SK-N-SH treated with all-trans-retinoic acid at 6 μM for 48 hours (cell line): ENCODE results near the gene TMEM178B.

Experiments
- ARNTL ChIP-seq: fragments of 450-650 bp; formaldehyde crosslinking; IDR thresholded peaks from 2 replicates; pipeline ENCODE4 v1.5.0; 2020; ENCODE audit warnings: low read depth, mild to moderate bottlenecking, moderate library complexity, borderline replicate concordance
- ISL1 ChIP-seq: fragments of 250-450 bp; sonication (Bioruptor Pico); IDR thresholded peaks from 2 replicates; pipeline ENCODE4 v2.1.2; 2022; ENCODE audit warnings: mild to moderate bottlenecking, moderate library complexity
- RARB ChIP-seq: fragments of 250-450 bp; sonication (Bioruptor Pico); IDR thresholded peaks from 2 replicates; pipeline ENCODE4 v1.8.0; 2021; ENCODE audit warnings: mild to moderate bottlenecking, moderate library complexity
- ZFP30 ChIP-seq: fragments of 450-650 bp; formaldehyde crosslinking; IDR thresholded peaks from 2 replicates; pipeline ENCODE4 v1.5.0; 2022; ENCODE audit warnings: mild to moderate bottlenecking, moderate library complexity
- ZNF70 ChIP-seq: fragments of 450-650 bp; formaldehyde crosslinking; IDR thresholded peaks from 2 replicates; pipeline ENCODE4 v1.5.0; 2020; ENCODE audit warnings: mild to moderate bottlenecking, moderate library complexity
- ZNF8 ChIP-seq: fragments of 450-650 bp; formaldehyde crosslinking; IDR thresholded peaks from 2 replicates; pipeline ENCODE4 v1.5.0; 2020; ENCODE audit warnings: mild to moderate bottlenecking, moderate library complexity
- TF ChIP-seq, protein P1 (sequence below): fragments of 250-450 bp; sonication (Bioruptor Pico); IDR thresholded peaks from 2 replicates; pipeline ENCODE4 v1.8.0; 2020; ENCODE audit warnings: mild to moderate bottlenecking, moderate library complexity, borderline replicate concordance
- TF ChIP-seq, protein P2 (sequence below): fragments of 250-450 bp; sonication (Bioruptor Pico); IDR thresholded peaks from 2 replicates; pipeline ENCODE4 v1.5.1; 2020; ENCODE audit warnings: low read depth, mild to moderate bottlenecking, moderate library complexity

DNA sequence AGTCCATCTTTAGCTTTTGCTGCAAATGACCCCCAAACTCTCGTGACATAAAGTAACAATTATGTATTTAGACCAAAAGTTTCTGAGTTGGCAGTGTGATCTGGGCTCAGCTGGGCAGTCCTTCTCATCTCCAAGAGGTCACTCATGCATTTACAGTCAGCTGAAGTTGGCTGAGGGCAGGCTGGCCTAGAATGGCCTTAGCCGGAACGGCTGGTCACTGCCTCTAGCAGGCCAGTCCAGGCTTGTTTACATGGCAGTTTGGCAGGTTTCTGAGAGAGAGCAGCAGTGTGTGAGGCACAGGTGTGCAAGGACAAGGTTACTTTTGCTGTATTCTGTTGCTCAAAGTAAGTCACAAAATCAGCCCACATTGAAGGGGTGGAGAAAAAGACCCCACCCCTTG, 277.3 kb downstream of the TMEM178B start:
- TF ChIP-seq, protein P1, sequence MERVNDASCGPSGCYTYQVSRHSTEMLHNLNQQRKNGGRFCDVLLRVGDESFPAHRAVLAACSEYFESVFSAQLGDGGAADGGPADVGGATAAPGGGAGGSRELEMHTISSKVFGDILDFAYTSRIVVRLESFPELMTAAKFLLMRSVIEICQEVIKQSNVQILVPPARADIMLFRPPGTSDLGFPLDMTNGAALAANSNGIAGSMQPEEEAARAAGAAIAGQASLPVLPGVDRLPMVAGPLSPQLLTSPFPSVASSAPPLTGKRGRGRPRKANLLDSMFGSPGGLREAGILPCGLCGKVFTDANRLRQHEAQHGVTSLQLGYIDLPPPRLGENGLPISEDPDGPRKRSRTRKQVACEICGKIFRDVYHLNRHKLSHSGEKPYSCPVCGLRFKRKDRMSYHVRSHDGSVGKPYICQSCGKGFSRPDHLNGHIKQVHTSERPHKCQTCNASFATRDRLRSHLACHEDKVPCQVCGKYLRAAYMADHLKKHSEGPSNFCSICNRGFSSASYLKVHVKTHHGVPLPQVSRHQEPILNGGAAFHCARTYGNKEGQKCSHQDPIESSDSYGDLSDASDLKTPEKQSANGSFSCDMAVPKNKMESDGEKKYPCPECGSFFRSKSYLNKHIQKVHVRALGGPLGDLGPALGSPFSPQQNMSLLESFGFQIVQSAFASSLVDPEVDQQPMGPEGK: no peak
- no peak for TF ChIP-seq ARNTL (CRISPR knock-in tag)
- TF ChIP-seq RARB (CRISPR knock-in tag): no peak
- TF ChIP-seq ZFP30 (CRISPR knock-in tag): no peak
- TF ChIP-seq, protein P2, sequence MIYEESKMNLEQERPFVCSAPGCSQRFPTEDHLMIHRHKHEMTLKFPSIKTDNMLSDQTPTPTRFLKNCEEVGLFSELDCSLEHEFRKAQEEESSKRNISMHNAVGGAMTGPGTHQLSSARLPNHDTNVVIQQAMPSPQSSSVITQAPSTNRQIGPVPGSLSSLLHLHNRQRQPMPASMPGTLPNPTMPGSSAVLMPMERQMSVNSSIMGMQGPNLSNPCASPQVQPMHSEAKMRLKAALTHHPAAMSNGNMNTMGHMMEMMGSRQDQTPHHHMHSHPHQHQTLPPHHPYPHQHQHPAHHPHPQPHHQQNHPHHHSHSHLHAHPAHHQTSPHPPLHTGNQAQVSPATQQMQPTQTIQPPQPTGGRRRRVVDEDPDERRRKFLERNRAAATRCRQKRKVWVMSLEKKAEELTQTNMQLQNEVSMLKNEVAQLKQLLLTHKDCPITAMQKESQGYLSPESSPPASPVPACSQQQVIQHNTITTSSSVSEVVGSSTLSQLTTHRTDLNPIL (CRISPR knock-in tag): no peak
- TF ChIP-seq ZNF70 (CRISPR knock-in tag): no peak
- no peak for TF ChIP-seq ZNF8 (CRISPR knock-in tag)
- TF ChIP-seq ISL1: no peak
